Neutrophil (primary cell): ENCODE data around the gene BCL11A.

Experiments
- H3K27ac ChIP-seq: fragments of 200-600 bp; sonication (generic); 2 replicates; pipeline ENCODE4 v1.5.1; 2016; ENCODE audit warnings: mild to moderate bottlenecking, moderate library complexity
- H3K27me3 ChIP-seq: fragments of 200-600 bp; sonication (generic); 2 replicates; pipeline ENCODE4 v1.6.0; 2016; ENCODE audit warnings: mild to moderate bottlenecking
- H3K36me3 ChIP-seq: fragments of 200-600 bp; sonication (generic); 2 replicates; pipeline ENCODE4 v1.5.1; 2017
- H3K4me1 ChIP-seq, 2 experiments: fragments of 200-600 bp in 1 of 2; sonication (generic) in 1 of 2; 1 replicate in 1 of 2; 2 replicates in 1 of 2; pipeline versions ENCODE4 v1.5.1 to v1.6.1; 2013 to 2016; ENCODE audit warnings: low read depth in 1 of 2, low read length in 1 of 2, mild to moderate bottlenecking in 1 of 2, moderate library complexity in 1 of 2; ENCODE audit not compliant: control insufficient read depth in 1 of 2, insufficient read depth in 1 of 2
- H3K4me3 ChIP-seq, 2 experiments: fragments of 200-600 bp in 1 of 2; sonication (generic) in 1 of 2; 1 replicate in 1 of 2; 2 replicates in 1 of 2; pipeline ENCODE4 v1.5.1; 2013 to 2016; ENCODE audit warnings: low read depth in 1 of 2, low read length in 1 of 2, mild to moderate bottlenecking in 1 of 2, moderate library complexity in 1 of 2
- H3K9me3 ChIP-seq: fragments of 200-600 bp; sonication (generic); 2 replicates; pipeline ENCODE4 v1.5.1; 2016
- CTCF ChIP-seq: fragments of 200-600 bp; sonication (generic); IDR thresholded peaks from 2 replicates; pipeline ENCODE4 v1.5.1; 2016; ENCODE audit warnings: antibody characterized with exemption

Gene BCL11A

GRCh38 chr2:60512062-60512622, 41.3 kb downstream of the BCL11A start:
- peak overlapping the region in 1 of 2 experiments; percentile 13 for H3K4me3 ChIP-seq
- H3K27ac ChIP-seq, result peak overlapping the region; percentile 79
- H3K27me3 ChIP-seq, result no peaks in the 10 kb centered on the region
- no peak for TF ChIP-seq CTCF
- no peaks in the 10 kb centered on the region for H3K9me3 ChIP-seq
- no peaks in the 10 kb centered on the region for H3K36me3 ChIP-seq
- H3K4me1 ChIP-seq, result peaks cover 72 to 75% of the 10 kb centered on the region in 2 experiments

- no peaks in the 10 kb centered on the region for H3K27me3 ChIP-seq
- H3K9me3 ChIP-seq, result no peaks in the 10 kb centered on the region
- H3K4me1 ChIP-seq, result peaks cover 75 to 76% of the 10 kb centered on the region in 2 experiments
- H3K4me3 ChIP-seq, result no peak overlapping the region
- no peak for TF ChIP-seq CTCF
- H3K36me3 ChIP-seq, result no peaks in the 10 kb centered on the region
- peak overlapping the region; percentile 79 for H3K27ac ChIP-seq
These were observed 42.7 kb downstream of the BCL11A start for GRCh38 chr2:60510713-60511112.

- Histone ChIP-seq H3K27me3 (no peaks in the 10 kb centered on the region), H3K36me3 (no peaks in the 10 kb centered on the region), H3K4me3 (no peak overlapping the region), H3K9me3 (no peaks in the 10 kb centered on the region), H3K27ac (peak overlapping the region; percentile 88), H3K4me1 (peaks cover 82 to 84% of the 10 kb centered on the region in 2 experiments)
- TF ChIP-seq CTCF, result no peak
These were observed 44.4 kb downstream of the BCL11A start for GRCh38 chr2:60509066-60509465.

- H3K4me1 ChIP-seq, result peaks cover 85 to 86% of the 10 kb centered on the region in 2 experiments
- TF ChIP-seq CTCF, result no peak
- H3K9me3 ChIP-seq, result no peaks in the 10 kb centered on the region
These were observed 45.0 kb downstream of the BCL11A start for GRCh38 chr2:60508339-60508917.

GRCh38 chr2:60507211-60507965, 46.1 kb downstream of the BCL11A start:
- Histone ChIP-seq H3K27me3 (no peaks in the 10 kb centered on the region), H3K27ac (peak overlapping the region; percentile 88), H3K4me1 (peaks cover 82 to 83% of the 10 kb centered on the region in 2 experiments), H3K4me3 (peak overlapping the region; percentile 21 to 42), H3K9me3 (no peaks in the 10 kb centered on the region), H3K36me3 (no peaks in the 10 kb centered on the region)
- no peak for TF ChIP-seq CTCF

More at GRCh38 chr2:60508339-60508917, 45.0 kb downstream of the BCL11A start:
- Histone ChIP-seq H3K36me3 (no peaks in the 10 kb centered on the region), H3K4me3 (no peak overlapping the region), H3K27me3 (no peaks in the 10 kb centered on the region), H3K27ac (peak overlapping the region; percentile 88)
